K562 (cell line): ENCODE data around the gene EPHB6. TPM values are rescaled to one million over a fixed set of nuclear protein-coding genes. Genes with fewer than 3 reads are reported as not detected.

Experiments
- CBFA2T3 ChIP-seq: fragments of 450-650 bp; IDR thresholded peaks from 2 replicates; pipeline ENCODE4 v1.6.1; 2017
- KDM4B ChIP-seq, 2 experiments: fragments of 450-650 bp in 1 of 2; sonication (generic) in 1 of 2; IDR thresholded peaks; 2 replicates each; pipeline ENCODE4 v1.6.1; 2016 to 2017; ENCODE audit warnings: borderline replicate concordance in 2 of 2, antibody characterized with exemption in 1 of 2, low read depth in 1 of 2, mild to moderate bottlenecking in 1 of 2
- MEF2D ChIP-seq: conservative IDR thresholded peaks from 2 replicates; pipeline ENCODE4 v1.6.1; 2016; ENCODE audit warnings: low read depth, missing genetic modification characterization, missing compliant biosample characterization
- NCOR1 ChIP-seq: fragments of 450-650 bp; IDR thresholded peaks from 2 replicates; pipeline ENCODE4 v1.6.1; 2016; ENCODE audit warnings: mild to moderate bottlenecking, moderate library complexity
- SMAD4 ChIP-seq: fragments of 250-450 bp; sonication (Bioruptor Pico); conservative IDR thresholded peaks from 2 replicates; pipeline ENCODE4 v1.8.0; 2021; ENCODE audit warnings: inconsistent platforms, mild to moderate bottlenecking, moderate library complexity
- polyA plus RNA-seq, 8 experiments: library from polyadenylated mRNA; depleted of rRNA in 4 of 8; stranded (reverse) in 5 of 8; unstranded in 3 of 8; fragments of >200 nt; fragmentation: Nextera tagmentation in 2 of 8; fragmentation: Illumina TruSeq in 1 of 8; extraction: Ambion mirVana in 2 of 8; extraction: Trizol in 1 of 8; gene quantifications; 2 replicates each; pipeline versions ENCODE4 v1.2.1 to v1.2.3, GENCODE V29; 2011 to 2014; ENCODE audit warnings: inconsistent platforms in 1 of 8, missing spikeins in 1 of 8
- total RNA-seq, 7 experiments: library from RNA; depleted of rRNA in 6 of 7; stranded (reverse); fragments of >200 nt in 6 of 7; fragmentation: Illumina TruSeq in 2 of 7; extraction: Trizol in 2 of 7; gene quantifications; 2 replicates each; pipeline versions ENCODE4 v1.2.1 to v1.2.3, GENCODE V29; 2011 to 2021; ENCODE audit warnings: low replicate concordance in 1 of 7
- TF ChIP-seq, protein P1 (sequence below): fragments of 450-650 bp; IDR thresholded peaks from 2 replicates; pipeline ENCODE4 v1.6.1; 2016; ENCODE audit warnings: low read depth
- TF ChIP-seq, protein P2 (sequence below): fragments of 250-450 bp; sonication (Bioruptor Pico); IDR thresholded peaks from 2 replicates; pipeline ENCODE4 v1.4.0; 2020
- TF ChIP-seq, protein P3 (sequence below): fragments of 450-650 bp; conservative IDR thresholded peaks from 2 replicates; pipeline ENCODE4 v1.6.1; 2016; ENCODE audit warnings: missing genetic modification characterization, low read depth, mild to moderate bottlenecking, missing compliant biosample characterization, moderate library complexity
- TF ChIP-seq, protein P4 (sequence below): fragments of 450-650 bp; IDR thresholded peaks from 2 replicates; pipeline ENCODE4 v1.6.1; 2016; ENCODE audit warnings: borderline replicate concordance

The EPHB6 gene
- total and polyA plus RNA-seq, 9 of the 15 experiments (the other 6 are each of a cell fraction or from before 2014, with no cell fraction given): 1.4 to 123 (median 7.6) TPM

DNA sequence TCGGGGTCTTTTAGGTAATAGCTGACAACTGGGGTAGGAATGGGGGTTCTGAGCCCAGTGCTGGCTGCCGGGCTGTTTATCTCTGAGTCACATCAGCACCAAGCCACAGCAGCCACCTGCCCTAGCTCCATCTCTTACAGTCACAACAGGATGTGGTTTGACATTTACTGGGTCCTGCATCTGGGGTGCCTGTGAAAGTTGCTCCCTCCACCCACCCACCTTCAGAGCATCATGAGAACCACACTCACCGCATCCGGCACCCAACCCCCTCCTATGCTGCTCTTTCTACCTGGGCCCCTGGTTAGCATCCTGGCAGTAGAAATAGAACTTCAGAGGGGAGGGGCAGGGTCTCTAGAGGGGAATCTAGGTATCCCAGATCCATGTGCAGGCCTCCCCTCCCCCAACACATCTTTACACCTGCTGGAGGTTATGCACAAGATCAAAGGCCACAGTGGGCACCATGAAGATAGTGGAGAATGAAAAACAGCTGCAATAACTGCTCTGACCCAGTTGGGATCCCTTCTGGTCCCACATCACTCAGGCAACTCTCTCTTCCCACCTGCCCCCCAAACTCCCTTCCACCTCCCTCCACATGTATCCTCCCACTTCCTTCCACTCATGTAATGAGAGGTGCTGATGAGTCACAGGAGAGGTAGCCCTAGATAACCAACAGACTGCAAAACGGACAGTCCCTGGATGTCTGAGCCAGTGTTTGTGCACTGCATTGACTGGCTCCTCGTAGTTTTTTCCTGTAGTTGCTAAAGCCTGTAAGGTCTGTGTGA lies 45.9 kb upstream of the EPHB6 start (continued):
- TF ChIP-seq MEF2D (tag) (no peak), KDM4B (IDR thresholded peaks at IDR 0.05; ENCODE audit: borderline replicate concordance in 2 of 2, low read depth in 1 of 2) (no peak), CBFA2T3 (peak; percentile 80), NCOR1 (0 out of 2 replicates have a peak, but pooled peaks have one; percentile 24), SMAD4 (CRISPR knock-in tag) (peak; percentile 82)
- TF ChIP-seq, protein P1, sequence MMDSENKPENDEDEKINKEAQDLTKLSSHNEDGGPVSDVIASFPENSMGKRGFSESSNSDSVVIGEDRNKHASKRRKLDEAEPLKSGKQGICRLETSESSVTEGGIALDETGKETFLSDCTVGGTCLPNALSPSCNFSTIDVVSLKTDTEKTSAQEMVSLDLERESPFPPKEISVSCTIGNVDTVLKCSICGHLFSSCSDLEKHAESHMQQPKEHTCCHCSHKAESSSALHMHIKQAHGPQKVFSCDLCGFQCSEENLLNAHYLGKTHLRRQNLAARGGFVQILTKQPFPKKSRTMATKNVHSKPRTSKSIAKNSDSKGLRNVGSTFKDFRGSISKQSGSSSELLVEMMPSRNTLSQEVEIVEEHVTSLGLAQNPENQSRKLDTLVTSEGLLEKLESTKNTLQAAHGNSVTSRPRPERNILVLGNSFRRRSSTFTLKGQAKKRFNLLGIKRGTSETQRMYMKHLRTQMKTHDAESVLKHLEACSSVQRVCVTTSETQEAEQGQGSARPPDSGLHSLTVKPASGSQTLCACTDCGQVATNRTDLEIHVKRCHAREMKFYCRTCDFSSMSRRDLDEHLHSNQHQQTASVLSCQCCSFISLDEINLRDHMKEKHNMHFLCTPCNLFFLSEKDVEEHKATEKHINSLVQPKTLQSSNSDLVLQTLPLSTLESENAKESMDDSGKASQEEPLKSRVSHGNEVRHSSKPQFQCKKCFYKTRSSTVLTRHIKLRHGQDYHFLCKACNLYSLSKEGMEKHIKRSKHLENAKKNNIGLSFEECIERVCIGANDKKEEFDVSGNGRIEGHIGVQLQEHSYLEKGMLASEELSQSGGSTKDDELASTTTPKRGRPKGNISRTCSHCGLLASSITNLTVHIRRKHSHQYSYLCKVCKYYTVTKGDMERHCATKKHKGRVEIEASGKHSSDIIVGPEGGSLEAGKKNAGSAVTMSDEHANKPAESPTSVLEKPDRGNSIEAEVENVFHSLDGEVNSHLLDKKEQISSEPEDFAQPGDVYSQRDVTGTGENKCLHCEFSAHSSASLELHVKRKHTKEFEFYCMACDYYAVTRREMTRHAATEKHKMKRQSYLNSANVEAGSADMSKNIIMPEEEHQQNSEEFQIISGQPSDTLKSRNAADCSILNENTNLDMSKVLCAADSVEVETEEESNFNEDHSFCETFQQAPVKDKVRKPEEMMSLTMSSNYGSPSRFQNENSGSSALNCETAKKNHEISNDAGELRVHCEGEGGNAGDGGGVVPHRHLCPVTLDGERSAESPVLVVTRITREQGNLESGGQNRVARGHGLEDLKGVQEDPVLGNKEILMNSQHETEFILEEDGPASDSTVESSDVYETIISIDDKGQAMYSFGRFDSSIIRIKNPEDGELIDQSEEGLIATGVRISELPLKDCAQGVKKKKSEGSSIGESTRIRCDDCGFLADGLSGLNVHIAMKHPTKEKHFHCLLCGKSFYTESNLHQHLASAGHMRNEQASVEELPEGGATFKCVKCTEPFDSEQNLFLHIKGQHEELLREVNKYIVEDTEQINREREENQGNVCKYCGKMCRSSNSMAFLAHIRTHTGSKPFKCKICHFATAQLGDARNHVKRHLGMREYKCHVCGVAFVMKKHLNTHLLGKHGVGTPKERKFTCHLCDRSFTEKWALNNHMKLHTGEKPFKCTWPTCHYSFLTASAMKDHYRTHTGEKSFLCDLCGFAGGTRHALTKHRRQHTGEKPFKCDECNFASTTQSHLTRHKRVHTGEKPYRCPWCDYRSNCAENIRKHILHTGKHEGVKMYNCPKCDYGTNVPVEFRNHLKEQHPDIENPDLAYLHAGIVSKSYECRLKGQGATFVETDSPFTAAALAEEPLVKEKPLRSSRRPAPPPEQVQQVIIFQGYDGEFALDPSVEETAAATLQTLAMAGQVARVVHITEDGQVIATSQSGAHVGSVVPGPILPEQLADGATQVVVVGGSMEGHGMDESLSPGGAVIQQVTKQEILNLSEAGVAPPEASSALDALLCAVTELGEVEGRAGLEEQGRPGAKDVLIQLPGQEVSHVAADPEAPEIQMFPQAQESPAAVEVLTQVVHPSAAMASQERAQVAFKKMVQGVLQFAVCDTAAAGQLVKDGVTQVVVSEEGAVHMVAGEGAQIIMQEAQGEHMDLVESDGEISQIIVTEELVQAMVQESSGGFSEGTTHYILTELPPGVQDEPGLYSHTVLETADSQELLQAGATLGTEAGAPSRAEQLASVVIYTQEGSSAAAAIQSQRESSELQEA: no peak
- TF ChIP-seq, protein P2, sequence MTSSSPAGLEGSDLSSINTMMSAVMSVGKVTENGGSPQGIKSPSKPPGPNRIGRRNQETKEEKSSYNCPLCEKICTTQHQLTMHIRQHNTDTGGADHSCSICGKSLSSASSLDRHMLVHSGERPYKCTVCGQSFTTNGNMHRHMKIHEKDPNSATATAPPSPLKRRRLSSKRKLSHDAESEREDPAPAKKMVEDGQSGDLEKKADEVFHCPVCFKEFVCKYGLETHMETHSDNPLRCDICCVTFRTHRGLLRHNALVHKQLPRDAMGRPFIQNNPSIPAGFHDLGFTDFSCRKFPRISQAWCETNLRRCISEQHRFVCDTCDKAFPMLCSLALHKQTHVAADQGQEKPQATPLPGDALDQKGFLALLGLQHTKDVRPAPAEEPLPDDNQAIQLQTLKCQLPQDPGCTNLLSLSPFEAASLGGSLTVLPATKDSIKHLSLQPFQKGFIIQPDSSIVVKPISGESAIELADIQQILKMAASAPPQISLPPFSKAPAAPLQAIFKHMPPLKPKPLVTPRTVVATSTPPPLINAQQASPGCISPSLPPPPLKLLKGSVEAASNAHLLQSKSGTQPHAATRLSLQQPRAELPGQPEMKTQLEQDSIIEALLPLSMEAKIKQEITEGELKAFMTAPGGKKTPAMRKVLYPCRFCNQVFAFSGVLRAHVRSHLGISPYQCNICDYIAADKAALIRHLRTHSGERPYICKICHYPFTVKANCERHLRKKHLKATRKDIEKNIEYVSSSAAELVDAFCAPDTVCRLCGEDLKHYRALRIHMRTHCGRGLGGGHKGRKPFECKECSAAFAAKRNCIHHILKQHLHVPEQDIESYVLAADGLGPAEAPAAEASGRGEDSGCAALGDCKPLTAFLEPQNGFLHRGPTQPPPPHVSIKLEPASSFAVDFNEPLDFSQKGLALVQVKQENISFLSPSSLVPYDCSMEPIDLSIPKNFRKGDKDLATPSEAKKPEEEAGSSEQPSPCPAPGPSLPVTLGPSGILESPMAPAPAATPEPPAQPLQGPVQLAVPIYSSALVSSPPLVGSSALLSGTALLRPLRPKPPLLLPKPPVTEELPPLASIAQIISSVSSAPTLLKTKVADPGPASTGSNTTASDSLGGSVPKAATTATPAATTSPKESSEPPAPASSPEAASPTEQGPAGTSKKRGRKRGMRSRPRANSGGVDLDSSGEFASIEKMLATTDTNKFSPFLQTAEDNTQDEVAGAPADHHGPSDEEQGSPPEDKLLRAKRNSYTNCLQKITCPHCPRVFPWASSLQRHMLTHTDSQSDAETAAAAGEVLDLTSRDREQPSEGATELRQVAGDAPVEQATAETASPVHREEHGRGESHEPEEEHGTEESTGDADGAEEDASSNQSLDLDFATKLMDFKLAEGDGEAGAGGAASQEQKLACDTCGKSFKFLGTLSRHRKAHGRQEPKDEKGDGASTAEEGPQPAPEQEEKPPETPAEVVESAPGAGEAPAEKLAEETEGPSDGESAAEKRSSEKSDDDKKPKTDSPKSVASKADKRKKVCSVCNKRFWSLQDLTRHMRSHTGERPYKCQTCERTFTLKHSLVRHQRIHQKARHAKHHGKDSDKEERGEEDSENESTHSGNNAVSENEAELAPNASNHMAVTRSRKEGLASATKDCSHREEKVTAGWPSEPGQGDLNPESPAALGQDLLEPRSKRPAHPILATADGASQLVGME (CRISPR knock-in tag): peak; percentile 73; the same call in 1 of the 2 replicates
- TF ChIP-seq, protein P3, sequence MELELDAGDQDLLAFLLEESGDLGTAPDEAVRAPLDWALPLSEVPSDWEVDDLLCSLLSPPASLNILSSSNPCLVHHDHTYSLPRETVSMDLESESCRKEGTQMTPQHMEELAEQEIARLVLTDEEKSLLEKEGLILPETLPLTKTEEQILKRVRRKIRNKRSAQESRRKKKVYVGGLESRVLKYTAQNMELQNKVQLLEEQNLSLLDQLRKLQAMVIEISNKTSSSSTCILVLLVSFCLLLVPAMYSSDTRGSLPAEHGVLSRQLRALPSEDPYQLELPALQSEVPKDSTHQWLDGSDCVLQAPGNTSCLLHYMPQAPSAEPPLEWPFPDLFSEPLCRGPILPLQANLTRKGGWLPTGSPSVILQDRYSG (tag): no peak
- TF ChIP-seq, protein P4, sequence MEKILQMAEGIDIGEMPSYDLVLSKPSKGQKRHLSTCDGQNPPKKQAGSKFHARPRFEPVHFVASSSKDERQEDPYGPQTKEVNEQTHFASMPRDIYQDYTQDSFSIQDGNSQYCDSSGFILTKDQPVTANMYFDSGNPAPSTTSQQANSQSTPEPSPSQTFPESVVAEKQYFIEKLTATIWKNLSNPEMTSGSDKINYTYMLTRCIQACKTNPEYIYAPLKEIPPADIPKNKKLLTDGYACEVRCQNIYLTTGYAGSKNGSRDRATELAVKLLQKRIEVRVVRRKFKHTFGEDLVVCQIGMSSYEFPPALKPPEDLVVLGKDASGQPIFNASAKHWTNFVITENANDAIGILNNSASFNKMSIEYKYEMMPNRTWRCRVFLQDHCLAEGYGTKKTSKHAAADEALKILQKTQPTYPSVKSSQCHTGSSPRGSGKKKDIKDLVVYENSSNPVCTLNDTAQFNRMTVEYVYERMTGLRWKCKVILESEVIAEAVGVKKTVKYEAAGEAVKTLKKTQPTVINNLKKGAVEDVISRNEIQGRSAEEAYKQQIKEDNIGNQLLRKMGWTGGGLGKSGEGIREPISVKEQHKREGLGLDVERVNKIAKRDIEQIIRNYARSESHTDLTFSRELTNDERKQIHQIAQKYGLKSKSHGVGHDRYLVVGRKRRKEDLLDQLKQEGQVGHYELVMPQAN: no peak
